Measurements from ENCODE around the gene LGALS12.

Gene LGALS12

GRCh38 chr11:63491240-63491587 lies 14.7 kb upstream of the LGALS12 start:
- Histone ChIP-seq H3K36me3 (ENCODE audit: low read length) (no peaks in the 10 kb centered on the region), H3K4me2 (ENCODE audit: low read depth, low read length, poor library complexity, severe bottlenecking) (no peak overlapping the region), H3K9ac (ENCODE audit: low read length) (no peak overlapping the region), H3K27ac (ENCODE audit: low read depth, low read length) (no peak overlapping the region), H3K27me3 (ENCODE audit: low read length) (no peaks in the 10 kb centered on the region), H3K9me3 (ENCODE audit: insufficient read depth, low read length) (no peaks in the 10 kb centered on the region), H4K20me1 (ENCODE audit: low read depth, low read length) (no peaks in the 10 kb centered on the region), H3K79me2 (ENCODE audit: insufficient read depth, low read length) (no peaks in the 10 kb centered on the region), H3K9me2 (replicated peaks; ENCODE audit: insufficient read depth, low read length) (no peaks in the 10 kb centered on the region), H3K4me3 (ENCODE audit: insufficient read depth, low read length, poor library complexity, severe bottlenecking) (no peak overlapping the region), H3F3A (ENCODE audit: insufficient read depth) (no peaks in the 10 kb centered on the region), H2AFZ (ENCODE audit: low read depth, low read length, severe bottlenecking) (no peak overlapping the region)
- TF ChIP-seq EZH2phosphoT487 (conservative IDR thresholded peaks at IDR 0.05; ENCODE audit: low read length) (no peak), CTCF (IDR thresholded peaks at IDR 0.05; ENCODE audit: insufficient read depth, low read length, poor library complexity, severe bottlenecking) (no peak)

GRCh38 chr11:63491636-63492372 lies 14.1 kb upstream of the LGALS12 start:
- Histone ChIP-seq H3F3A (ENCODE audit: insufficient read depth) (no peaks in the 10 kb centered on the region), H3K9me2 (replicated peaks; ENCODE audit: insufficient read depth, low read length) (no peaks in the 10 kb centered on the region), H3K36me3 (ENCODE audit: low read length) (no peaks in the 10 kb centered on the region), H3K27ac (ENCODE audit: low read depth, low read length) (no peak overlapping the region), H3K27me3 (ENCODE audit: low read length) (no peaks in the 10 kb centered on the region), H4K20me1 (ENCODE audit: low read depth, low read length) (no peaks in the 10 kb centered on the region), H3K4me2 (ENCODE audit: low read depth, low read length, poor library complexity, severe bottlenecking) (no peak overlapping the region), H3K9ac (ENCODE audit: low read length) (no peak overlapping the region), H3K9me3 (ENCODE audit: insufficient read depth, low read length) (no peaks in the 10 kb centered on the region), H2AFZ (ENCODE audit: low read depth, low read length, severe bottlenecking) (no peak overlapping the region), H3K79me2 (ENCODE audit: insufficient read depth, low read length) (no peaks in the 10 kb centered on the region), H3K4me3 (ENCODE audit: insufficient read depth, low read length, poor library complexity, severe bottlenecking) (no peak overlapping the region)
- no peak for TF ChIP-seq CTCF (IDR thresholded peaks at IDR 0.05; ENCODE audit: insufficient read depth, low read length, poor library complexity, severe bottlenecking)
- no peak for TF ChIP-seq EZH2phosphoT487 (conservative IDR thresholded peaks at IDR 0.05; ENCODE audit: low read length)

GRCh38 chr11:63492441-63492840 lies 13.4 kb upstream of the LGALS12 start:
- no peak overlapping the region for H2AFZ ChIP-seq (ENCODE audit: low read depth, low read length, severe bottlenecking)
- H3K9me3 ChIP-seq (ENCODE audit: insufficient read depth, low read length): no peaks in the 10 kb centered on the region
- no peaks in the 10 kb centered on the region for H3K9me2 ChIP-seq (replicated peaks; ENCODE audit: insufficient read depth, low read length)
- H4K20me1 ChIP-seq (ENCODE audit: low read depth, low read length): no peaks in the 10 kb centered on the region
- no peak overlapping the region for H3K4me2 ChIP-seq (ENCODE audit: low read depth, low read length, poor library complexity, severe bottlenecking)
- TF ChIP-seq CTCF (IDR thresholded peaks at IDR 0.05; ENCODE audit: insufficient read depth, low read length, poor library complexity, severe bottlenecking) (no peak), EZH2phosphoT487 (conservative IDR thresholded peaks at IDR 0.05; ENCODE audit: low read length) (no peak)
- H3K27ac ChIP-seq (ENCODE audit: low read depth, low read length): no peak overlapping the region
- no peak overlapping the region for H3K4me3 ChIP-seq (ENCODE audit: insufficient read depth, low read length, poor library complexity, severe bottlenecking)
- no peaks in the 10 kb centered on the region for H3F3A ChIP-seq (ENCODE audit: insufficient read depth)
- H3K79me2 ChIP-seq (ENCODE audit: insufficient read depth, low read length): no peaks in the 10 kb centered on the region
- H3K9ac ChIP-seq (ENCODE audit: low read length): no peak overlapping the region
- no peaks in the 10 kb centered on the region for H3K36me3 ChIP-seq (ENCODE audit: low read length)
- no peaks in the 10 kb centered on the region for H3K27me3 ChIP-seq (ENCODE audit: low read length)

Measured in SU-DHL-6 (cell line).